GM19452 (cell line): ENCODE results near the gene PPP2R2C.

Experiments
- ATAC-seq: cut with Tn5 transposase; IDR thresholded peaks from one replicate; pipeline ENCODE4 v1.9.1; 2021; ENCODE audit not compliant: unreplicated experiment

Gene PPP2R2C

GRCh38 chr4:6494431-6495295 lies 22.2 kb upstream of the PPP2R2C start:
- ATAC-seq, result no peak

GRCh38 chr4:6493658-6494304 lies 21.4 kb upstream of the PPP2R2C start:
- no peak for ATAC-seq

DNA sequence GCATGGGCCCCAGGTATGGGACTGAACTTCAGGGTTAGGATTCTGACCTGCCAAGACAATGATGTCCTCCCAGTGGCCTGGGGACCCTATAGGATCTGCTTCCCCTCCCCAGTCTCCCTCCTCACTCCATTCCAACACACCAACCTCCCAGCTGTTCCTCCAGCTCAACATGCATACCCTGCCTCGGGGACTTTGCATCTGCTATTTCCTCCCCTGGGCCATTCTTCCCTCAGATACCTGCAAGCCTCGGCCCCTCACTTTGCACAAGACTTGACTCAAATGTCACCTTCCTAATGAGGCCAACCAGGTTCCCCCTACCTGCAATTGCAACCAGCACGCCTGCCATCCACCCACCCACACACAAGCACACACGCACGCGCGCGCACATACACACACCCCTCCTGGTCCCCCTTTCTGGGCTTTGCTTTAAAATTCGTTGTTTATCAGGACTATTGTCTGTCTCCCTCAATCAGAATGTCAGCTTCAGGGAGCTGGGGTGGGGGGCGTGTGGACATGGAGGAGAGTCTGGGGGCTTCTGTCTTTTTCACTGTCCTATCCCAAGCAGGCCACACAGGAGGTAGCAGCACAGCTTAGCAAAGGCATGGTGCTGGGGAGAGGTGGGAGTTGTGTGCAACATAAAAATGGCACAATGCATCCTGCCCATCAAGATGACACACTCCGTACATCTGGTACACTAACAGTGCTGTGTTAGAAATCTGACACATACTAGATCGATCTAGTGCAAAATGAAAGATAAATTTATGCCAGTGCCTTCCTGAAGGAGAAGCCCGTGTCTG lies 20.6 kb upstream of the PPP2R2C start:
- ATAC-seq, result no peak

GRCh38 chr4:6492027-6492590 lies 19.7 kb upstream of the PPP2R2C start:
- ATAC-seq, result no peak

DNA sequence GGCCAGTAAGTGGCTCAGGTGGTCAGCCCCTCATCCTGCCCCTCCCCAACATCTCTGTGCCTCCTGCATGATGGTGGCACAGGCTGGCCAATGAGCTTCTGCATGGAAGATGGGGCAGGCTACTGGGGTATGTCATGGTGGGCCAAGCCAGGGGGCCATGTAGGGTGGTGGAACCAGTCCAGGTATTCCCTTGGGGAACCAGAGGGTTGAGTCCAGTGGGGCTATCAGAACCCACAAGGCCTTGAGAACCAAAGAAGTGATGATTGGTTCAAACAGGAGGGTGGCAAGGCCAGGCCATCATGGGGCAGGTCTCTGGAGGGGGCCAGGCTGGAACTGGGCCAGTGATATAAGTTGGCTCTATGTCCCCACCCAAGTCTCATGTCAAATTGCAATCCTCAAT lies 18.8 kb upstream of the PPP2R2C start:
- no peak for ATAC-seq

DNA sequence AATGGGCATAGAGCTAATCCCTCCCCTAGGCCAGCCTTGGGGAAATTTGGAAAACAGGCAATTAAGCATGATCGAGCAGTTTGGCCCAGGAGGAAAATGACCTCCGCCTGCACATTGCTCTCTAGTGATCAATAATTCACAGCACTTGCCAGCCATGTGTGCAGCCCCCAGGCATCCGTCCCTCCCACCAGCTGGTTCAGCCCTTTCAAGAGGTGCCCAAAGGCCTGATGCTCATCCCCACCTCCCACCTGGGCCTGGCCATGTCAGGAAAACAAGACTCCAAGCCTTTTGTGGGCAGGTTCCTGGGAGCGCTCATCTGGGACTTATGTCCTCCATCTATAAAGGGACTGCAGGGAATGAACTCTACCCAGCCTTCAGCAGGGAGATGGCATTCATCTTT lies 17.5 kb upstream of the PPP2R2C start:
- ATAC-seq, result no peak

DNA sequence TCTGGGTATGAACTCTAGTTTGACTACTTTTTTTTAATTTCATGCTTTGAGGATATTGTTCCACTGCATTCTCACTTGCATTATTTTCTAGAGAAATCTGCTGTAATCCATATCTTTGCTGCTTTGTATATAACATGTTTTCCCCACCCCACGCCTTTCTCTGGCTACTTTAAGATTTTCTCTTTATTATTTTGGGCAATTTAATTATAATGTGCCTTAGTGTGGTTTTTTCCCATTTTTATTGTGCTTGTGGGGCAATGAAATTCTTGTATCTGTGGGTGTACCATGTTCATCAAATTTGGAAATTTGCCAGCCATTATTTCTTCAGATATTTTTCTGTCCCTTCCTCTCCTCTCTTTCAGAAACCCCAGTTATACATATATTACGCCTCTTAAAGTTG lies 15.1 kb upstream of the PPP2R2C start:
- ATAC-seq, result no peak

- no peak for ATAC-seq
These were observed 8.2 kb upstream of the PPP2R2C start for GRCh38 chr4:6480534-6481088.

GRCh38 chr4:6478546-6479220 lies 6.3 kb upstream of the PPP2R2C start:
- ATAC-seq, result no peak

- no peak for ATAC-seq
These were observed 4.5 kb upstream of the PPP2R2C start for GRCh38 chr4:6476893-6477292.

DNA sequence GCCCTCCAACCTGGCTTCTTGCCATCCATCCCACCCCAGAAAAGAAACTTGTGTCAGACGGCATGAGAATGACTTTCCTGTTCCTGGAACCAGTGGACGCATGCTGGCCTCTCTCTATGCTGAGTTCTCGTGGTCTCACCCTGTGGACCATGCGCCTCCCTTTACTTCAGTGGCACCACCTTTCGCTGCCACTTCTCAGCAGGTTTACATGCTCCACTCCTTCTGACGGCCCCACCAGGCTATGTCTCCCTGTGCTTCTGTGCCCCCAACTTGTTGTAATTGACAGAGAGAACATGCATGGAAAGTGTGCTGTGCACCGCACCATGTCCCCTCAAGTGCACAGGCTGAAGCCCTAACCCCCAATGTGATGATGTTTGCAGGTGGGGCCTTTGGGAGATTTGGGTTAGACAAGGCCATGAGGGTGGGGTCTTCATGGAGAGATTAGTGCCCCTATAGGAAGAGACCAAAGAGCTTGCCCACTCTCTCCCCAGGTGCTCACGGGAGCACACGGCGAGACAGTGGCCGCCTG lies 3.1 kb upstream of the PPP2R2C start:
- ATAC-seq, result no peak

DNA sequence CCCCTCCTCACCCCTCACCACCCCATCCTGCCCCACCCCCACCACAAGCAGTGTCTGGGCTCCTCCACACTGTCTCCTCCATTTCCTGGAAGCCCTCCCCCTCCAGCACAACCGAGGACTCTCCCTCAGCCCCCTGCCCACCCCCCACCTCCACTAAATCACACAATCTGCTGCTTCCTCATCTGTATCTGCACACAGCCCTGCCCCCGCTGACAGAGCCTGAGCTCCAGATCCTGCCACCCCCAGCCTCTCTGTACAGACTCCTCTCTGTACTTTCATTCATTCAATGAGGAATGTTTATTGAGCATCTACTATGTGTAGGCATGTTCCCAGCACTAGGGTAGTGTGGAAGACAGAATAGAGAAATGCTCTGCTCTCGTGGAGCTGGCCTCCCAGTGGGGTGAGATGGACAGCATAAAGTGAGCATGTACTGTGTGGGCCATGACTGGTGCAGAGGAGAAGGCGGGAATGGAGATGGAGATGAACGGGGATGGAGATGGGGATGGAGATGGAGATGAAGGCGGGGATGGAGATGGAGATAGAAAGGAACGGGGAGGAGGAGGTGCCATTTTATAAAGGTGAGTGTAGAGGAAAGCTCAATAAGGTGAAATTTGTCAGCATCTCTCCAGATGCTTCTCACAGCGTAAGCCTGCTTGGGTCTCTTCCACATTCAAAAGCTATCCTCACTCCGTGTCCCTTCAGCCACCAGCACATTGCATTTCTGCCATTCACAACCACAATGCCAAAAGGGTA lies 2.5 kb upstream of the PPP2R2C start:
- no peak for ATAC-seq

DNA sequence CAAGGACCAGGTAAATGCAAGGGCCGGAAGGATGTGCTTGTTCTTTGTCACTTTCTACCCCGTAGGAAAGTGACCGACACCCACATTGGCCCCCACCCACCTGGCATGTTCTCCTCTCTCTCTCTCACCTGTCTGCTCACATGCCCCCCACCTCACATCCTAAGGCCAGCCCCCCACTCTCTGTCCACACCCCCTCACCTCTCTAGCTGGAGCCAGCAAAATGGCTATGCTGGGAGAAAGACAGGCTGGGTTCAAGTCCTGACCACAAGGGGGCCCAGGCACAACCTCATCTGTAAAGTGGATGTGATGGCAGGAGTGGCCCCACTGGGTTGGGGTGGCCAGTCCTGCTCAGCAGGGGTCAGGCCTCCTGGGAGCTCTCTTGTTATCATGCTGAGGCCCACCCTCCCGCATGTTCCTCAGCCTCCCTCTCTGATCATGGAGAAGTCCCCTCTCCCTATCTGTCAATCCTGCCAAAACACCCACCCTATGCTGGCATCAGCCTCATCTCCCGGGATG lies 1.7 kb upstream of the PPP2R2C start:
- ATAC-seq, result no peak

DNA sequence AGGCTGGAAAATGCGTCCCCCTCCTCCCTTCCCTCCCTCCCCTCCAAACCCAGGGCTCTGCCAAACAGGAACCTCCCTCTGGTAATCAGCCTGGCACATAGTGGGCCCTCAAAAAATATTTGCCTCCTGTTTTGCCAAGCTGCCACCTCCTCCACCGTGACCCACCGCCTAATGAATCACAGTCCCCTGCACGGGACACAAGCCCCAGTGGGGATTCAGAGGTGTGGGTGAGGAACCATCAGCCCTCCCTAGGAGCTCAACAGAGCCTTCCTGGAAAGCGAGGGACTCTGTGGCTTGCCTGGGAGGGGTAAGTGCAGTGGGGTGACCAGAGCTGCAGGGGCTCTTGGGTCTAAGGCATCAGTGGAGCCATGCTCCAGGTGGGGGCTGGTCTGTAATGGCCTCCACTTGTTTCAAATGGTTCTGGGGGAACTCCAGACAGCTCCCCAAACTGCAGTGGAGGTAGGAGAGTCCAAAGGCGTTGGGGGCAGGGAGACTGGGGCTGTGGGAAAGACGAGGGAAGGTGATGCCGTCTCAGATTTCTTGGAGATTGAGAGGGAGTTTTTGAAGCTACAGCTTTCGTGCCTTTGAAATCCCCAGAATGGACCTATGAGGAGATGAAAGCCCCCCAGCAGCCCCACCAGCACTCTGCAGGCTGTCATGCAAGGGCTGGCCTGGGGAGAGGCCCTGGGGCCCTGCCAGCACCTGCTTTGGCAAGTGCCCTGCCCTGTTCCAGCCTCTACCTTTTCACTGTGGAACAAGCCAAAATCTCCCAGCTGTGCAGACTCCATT lies 1.0 kb upstream of the PPP2R2C start:
- no peak for ATAC-seq

GRCh38 chr4:6472008-6472386 lies 417 bp downstream of the PPP2R2C start:
- ATAC-seq, result no peak

DNA sequence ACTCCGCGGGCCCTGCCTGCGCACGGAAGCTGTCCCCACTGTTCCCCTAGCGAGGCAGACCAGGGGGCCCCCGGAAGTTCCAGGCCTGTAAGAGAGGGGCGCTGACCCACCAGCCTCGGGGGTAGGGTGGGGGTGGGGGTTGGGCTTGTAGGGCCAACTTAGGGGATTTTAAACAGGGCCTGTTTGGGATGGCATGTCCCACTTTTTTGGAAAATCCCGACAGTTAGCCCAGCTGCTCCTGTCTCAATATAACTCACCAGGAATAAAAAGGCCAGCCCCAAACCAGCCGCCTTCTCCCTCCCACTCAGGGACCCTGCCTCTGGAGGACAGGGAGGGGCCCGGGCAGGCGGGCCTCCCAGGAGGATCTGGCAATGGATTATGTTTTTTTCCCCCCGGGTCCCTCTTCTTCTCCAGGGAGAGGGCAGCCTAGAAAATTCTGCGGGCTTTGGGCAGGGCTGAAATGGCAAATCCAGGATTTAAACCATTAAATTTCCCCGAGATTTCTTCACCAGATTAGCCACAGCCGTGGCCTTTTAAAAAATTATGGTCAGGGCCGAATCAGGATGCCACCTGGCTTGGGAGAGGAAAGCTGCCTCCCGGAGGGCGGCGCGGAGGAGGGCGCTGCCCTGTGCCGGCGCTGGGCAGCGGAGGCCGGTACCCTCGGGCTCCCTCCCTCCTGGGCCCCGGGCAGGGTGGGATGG lies 957 bp downstream of the PPP2R2C start:
- no peak for ATAC-seq

DNA sequence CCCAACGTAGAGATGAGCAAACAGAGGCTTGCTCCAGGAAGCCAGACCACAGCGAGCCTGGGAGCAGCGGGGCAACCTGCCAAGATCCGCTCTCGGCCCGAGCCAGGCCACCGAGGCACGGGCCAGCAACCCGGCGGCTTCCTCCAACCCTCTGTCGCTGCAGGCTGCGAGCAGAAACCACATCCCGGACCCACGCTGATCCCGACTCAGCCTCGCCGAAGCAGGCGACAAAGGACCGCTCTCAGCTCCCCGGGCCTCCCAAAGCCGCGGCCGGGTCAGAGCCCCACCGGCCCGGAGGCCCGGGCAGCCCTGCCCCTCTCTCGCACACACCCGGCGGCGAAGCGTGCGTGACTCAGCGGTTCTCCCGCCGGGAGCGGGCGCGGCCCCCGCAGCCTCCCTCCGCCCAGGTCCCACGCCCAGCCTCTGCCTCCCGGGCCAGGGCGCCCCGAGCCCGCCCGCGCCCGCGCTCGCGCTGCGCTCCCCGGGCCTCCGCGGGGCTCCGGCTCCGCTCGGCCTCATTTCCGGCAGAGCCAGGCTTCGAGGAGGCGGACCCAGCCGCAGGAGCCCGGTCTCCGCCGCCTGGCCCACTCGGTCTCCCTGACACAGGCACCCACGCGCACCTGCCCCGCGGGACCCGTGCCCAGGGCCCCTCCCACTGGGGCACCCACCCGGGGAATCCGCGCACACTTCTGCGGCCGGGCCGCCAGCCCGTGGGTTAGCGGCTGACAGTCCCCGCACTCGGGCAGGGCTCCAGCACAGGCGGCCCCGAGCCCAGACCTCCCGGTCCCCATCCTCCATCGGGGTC lies 1.7 kb downstream of the PPP2R2C start:
- no peak for ATAC-seq
